ENCODE measurements around the gene FOSL2.

The FOSL2 gene

DNA sequence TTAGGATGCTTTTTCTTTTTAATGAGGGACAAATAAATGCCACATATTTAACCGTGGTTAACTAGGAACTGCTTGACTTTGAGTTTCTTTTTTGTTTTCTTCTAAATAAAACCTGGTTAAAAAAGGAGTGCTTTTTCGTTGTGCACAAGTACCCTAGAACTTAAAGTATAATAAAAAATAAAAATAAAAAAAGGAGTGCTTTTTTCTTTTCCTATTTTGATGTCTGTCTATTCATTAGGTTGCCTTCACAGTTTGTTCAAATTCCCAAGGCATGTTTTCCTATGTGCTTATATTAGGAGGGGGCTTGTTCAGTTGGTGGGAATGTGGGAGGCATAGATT, 4.4 kb downstream of the FOSL2 start:
- no peak for DNase-seq

GRCh38 chr2:28398101-28398834, 5.6 kb downstream of the FOSL2 start:
- peak; percentile 11 for DNase-seq

GRCh38 chr2:28399289-28399688, 6.6 kb downstream of the FOSL2 start:
- no peak for DNase-seq

- no peak for DNase-seq
These were observed 7.3 kb downstream of the FOSL2 start for GRCh38 chr2:28399956-28400355.

DNA sequence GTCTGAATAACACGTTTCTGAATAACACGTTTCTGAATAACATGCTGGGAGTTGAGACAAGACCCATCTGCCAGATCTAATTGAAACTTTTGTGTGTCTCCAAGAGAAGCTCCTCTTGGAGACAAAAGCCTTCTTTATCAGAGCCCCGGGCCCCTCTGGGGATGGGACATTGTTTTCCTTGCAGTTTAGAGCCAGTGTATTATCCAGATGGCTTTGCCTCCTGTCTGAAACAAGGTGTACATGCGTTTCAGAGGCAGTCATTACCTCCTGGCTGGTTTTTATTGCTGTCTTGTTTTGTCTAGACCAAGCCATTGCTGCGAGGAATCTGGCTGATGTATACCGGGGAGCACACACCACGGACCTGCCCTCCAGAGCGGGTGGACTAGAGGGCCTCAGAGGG, 7.8 kb downstream of the FOSL2 start:
- DNase-seq: no peak

DNA sequence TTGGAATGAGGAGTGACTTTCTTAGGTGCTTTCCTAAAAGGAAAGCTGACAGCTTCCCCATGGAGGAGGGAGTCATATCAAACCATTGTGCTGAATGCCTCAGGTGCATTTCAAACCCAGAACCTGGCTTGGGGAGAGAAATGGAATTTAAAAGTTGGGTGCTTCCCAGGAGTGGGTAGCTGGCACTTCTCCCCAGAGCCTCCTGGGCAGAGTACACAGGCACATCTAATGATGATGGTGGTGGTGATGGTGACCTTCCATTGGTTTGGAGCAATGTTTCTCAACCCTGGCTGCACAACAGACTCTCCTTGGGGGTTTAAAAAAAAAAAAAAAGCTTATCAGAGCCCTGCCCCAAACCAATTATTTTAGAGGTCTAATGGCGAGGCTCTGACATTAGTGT, 8.3 kb downstream of the FOSL2 start:
- no peak for DNase-seq

- DNase-seq: no peak
These were observed 8.8 kb downstream of the FOSL2 start for GRCh38 chr2:28401411-28401810.

DNA sequence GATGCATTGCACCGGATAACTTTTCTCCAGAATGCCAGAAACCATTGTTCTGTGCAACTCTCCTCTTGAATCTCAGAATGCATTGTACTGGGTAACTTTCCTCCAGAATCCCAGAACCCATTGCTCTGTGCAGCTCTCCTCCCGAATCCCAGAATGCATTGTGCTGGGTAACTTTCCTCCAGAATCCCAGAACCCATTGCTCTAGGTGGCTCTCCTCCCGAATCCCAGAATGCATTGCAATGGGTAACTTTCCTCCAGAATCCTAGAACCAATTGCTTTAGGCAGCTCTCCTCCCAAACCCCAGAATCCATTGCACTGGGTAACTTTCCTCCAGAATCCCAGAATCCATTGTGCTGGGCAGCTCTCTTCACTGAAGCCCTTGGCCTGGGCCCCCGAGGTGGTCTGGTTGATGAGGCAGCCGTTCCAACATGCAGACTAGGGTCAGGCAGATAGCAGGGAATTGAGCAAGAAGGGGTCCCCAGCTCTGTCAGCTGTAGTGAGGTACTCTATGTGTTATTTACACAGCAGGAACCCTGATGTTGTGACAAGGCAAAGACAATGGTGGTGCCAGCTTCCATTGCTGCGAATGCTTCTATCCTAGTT, 9.4 kb downstream of the FOSL2 start:
- no peak for DNase-seq

GRCh38 chr2:28403370-28403956, 10.8 kb downstream of the FOSL2 start:
- DNase-seq: no peak

DNA sequence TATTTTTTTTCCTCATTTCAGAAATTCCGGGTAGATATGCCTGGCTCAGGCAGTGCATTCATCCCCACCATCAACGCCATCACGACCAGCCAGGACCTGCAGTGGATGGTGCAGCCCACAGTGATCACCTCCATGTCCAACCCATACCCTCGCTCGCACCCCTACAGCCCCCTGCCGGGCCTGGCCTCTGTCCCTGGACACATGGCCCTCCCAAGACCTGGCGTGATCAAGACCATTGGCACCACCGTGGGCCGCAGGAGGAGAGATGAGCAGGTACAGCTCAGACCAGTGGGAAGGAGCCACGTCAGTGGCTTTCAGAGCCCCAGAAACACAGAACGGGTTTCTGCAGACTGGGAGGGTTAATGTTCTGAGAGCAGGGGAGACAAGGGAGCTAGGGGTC, 11.4 kb downstream of the FOSL2 start:
- no peak for DNase-seq

DNA sequence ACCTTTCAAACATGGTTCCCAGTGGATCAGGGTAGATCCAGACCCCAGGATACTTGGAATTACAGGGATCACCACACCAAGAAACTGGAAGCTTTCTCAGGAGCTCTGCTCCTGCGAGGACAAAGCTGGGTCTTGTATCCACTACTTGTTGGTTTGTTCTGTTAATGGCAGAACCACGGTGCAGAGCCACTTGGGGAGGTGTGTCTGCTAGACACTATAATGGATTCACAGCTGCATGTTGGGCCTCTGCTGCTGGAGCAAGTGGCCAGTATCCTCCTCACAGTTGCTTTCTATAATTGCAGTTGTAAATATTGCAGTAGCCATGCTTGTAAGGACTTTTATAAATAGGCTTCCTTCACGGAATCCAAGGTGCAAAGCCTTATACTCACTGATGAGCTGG, 12.9 kb downstream of the FOSL2 start:
- DNase-seq: no peak

DNA sequence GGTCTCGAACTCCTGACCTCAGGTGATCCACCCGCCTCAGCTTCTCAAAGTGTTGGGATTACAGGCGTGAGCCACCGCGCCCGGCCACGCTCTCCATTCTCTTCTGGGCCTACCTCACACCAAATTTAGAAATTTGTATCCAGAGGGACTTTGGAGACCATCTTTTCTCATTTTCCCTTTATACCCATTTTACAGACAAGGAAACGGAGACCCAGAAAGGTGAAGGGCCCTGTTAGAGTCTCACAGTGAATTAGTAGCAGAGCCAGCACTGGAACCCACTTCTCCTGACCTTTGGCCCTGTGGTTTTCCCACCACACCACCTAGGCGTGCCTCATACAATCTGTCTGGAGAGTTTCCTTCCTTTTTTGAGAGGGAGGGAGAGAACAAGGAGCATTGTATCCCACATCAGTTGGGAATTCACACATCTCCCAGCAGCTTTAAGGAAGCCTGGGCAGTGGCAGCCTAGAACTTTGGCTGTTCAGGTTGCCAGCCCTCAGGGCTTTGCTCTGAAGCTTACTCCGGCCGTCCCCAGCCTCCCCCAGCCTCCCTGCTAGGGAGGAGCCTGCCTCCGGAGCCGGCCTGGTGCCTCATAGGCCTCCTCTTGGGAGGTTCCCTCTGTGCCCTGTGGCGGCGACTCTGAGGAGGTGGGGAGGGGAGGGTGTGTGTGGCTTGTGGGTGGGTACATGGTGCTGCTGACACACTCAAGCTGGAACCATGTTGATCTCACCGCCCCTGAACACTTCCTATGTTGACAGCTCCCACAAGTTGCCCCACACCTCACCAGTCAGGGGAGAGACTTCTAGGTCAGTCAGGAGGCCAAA, 13.8 kb downstream of the FOSL2 start:
- no peak for DNase-seq

- no peak for DNase-seq
These were observed 14.7 kb downstream of the FOSL2 start for GRCh38 chr2:28407131-28407975.

DNA sequence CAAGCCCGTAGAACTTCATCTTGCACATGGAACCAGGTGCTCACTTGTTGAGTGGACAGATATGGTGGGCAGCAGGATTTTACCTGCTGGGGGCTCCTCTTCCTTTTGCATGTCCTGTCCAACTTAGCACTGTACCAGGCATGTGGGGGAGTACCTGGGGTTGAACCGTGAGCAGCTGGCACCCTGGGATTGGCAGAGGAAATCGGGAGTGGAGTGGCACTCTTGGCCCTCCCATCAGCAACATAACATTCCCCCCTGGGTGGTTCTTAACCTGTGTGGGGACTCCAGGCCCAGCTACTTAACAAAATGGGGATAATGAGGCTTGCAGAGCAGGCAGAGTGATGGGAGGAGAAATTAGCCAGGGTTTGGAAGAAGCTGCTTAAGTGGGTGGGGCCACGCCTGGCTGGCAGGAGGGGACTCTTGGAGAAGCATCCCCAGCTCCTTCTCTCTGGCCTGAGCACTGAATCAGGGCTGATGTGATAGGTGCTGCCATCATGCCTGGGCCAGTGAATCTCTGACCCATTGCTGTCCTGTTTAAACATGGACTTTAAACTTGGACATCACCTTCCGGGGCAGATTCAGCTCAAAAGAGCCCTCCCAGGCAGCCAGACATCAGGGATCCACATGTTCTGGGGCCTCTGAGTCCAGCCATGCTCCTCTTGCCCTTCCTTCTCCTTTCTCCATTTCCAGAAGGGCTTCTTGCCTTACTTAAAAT, 15.5 kb downstream of the FOSL2 start:
- no peak for DNase-seq

GRCh38 chr2:28408764-28409599, 16.3 kb downstream of the FOSL2 start:
- DNase-seq: no peak

DNA sequence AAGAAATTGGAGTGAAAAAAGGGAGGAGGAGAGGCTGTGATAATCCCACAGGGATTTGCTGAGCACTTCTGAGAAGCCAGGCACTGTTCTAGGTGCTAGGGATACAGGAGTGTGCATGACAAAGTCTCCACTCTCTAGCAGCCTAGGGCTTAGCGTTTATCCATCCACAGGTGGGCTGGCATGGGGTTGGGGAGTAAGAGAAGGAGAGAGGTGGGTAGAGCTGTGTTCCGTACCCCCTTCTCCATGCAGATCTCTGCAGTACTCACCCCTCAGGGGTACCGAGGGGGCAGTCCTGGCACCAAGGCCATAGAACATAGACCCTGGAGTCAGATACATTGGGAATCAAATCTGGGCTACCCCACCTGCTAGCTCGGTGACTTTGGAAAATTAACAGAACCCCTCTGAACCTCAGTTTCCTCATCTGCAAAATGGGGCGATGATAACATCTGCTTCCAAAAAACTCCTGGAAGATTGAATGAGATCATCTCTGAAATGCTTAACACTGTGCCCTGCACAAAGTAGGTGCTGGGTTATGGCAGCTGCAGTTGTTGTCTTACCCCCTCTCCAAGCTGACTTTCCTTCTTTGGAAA, 18.6 kb downstream of the FOSL2 start:
- DNase-seq: no peak

DNA sequence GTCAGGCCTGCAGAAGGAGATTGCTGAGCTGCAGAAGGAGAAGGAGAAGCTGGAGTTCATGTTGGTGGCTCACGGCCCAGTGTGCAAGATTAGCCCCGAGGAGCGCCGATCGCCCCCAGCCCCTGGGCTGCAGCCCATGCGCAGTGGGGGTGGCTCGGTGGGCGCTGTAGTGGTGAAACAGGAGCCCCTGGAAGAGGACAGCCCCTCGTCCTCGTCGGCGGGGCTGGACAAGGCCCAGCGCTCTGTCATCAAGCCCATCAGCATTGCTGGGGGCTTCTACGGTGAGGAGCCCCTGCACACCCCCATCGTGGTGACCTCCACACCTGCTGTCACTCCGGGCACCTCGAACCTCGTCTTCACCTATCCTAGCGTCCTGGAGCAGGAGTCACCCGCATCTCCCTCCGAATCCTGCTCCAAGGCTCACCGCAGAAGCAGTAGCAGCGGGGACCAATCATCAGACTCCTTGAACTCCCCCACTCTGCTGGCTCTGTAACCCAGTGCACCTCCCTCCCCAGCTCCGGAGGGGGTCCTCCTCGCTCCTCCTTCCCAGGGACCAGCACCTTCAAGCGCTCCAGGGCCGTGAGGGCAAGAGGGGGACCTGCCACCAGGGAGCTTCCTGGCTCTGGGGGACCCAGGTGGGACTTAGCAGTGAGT, 19.4 kb downstream of the FOSL2 start:
- no peak for DNase-seq

GRCh38 chr2:28412625-28413151, 20.0 kb downstream of the FOSL2 start:
- DNase-seq: no peak

- DNase-seq: no peak
These were observed 20.7 kb downstream of the FOSL2 start for GRCh38 chr2:28413152-28413898.

All from amniotic stem cell (primary cell).